NCI-H748 treated with DMSO at 0.1 percent for 48 hours (cell line): ENCODE data around the gene KRTAP12-1.
"Not testable (repeated sequence)": the region's sequence is repeated elsewhere in the genome, so short reads cannot be mapped to it uniquely, and the experiment has no call there.

ENCODE experiments used
- DNase-seq: peaks from one replicate; lab custom pipeline; 2025; lab: John Stamatoyannopoulos, UW

KRTAP12-1 gene

DNA sequence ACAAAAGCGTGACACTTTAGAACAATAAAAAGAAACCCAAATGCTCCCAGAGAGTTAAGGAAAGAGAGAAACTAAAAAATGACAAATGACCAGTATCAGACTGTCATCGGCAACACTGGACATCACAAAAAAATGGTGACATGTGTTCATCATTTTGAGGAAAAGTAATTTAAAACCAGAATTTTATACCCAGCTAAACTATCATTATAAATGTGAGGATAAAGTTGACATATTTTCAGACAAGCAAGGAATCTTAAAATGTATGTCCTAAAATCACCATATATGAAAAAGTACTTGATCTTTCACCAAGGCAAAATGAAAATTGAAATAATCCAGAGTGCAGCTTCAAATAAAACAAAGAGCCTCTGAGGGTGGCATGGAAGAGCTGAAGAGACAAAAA lies 37.1 kb downstream of the KRTAP12-1 start:
- DNase-seq = no peak

DNA sequence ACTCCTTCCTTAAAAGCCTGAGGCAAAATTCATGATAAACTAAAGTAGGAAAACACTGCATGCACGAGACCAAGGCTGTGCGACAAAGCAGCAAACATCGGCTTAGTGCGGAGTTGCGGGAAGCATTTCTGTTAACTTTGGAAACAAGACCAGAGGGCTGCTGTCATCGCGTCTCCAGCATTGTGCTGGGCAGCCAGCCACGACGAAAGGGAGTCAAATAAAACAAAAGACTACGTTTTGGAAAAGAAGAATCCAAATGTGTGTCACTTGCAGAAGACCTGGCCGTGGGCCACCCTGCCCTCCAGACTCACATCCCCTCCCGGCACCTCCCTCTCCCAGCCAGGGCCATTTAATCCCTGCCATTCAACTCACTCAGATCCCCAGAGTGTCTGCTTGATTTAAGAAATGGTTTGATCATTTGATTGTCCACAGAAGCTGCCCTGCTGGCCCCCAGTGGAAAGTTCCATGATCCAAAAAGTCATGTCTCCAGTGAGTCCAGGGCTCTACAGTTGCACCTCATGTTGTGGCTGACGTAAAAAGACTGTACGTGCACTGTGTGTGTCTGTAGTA lies 38.1 kb downstream of the KRTAP12-1 start:
- no peak for DNase-seq

DNA sequence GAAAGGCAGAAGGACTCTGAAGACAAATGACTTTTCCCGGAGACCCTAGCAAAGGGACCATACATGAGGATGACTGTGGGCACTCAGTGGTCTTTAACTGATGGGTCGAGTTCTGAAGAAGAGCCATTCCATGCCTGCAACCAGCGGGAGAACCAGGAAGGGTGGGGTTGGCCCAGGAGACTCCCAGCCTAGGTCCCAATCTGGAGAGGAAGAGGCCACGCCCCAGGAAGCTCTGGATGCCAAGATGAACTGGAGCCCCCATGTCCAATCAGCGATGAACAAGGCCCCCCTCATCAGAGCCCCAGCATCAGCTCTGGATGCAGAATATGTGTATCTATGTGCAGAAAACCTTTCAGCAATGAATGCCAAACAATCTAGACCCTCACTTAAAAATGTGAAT lies 41.2 kb downstream of the KRTAP12-1 start:
- no peak for DNase-seq

GRCh38 chr21:44639331-44639655 lies 42.7 kb downstream of the KRTAP12-1 start:
- no peak for DNase-seq

DNA sequence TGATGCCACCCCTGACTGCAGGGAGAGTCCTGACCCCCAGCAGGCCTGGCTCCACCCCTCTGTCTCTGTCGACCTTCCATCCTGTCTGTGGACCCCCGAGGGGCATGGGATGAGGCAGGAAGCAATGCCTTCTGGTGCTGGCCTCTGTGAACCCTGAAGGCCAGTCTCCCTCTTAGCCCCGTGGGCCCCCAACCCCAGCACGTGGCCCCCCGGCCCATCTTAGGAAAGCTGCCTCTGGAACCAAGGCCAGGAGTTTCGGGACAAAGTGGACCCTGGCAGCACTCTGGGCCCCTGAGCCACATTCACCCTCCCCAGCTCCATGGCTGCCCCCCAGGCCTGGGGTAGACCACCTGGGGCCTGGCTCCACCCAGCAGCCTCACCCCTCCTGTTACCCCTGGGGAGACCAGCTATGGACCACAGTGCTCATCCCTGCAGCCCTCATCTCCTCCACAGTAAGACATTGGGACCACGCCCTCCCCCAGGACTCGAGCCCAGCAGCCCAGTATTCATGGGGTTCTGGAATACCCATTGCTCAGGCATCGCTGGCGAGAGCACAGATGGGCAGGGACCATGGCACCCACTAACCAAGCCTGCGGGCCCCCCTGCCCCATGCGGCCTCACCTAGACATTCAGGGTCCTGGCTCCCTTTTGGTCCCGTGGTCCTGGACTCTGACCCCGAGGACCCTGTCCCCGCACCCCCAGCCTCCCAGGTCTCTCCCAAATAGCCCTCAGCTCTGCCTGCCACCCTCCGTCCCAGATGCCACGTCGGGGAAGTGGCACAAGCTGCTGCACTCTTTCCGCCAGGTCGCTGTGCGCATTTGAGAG lies 43.2 kb downstream of the KRTAP12-1 start:
- not testable (repeated sequence) for DNase-seq

- DNase-seq = not testable (repeated sequence)
Observed at GRCh38 chr21:44637851-44638348, 44.1 kb downstream of the KRTAP12-1 start.

DNA sequence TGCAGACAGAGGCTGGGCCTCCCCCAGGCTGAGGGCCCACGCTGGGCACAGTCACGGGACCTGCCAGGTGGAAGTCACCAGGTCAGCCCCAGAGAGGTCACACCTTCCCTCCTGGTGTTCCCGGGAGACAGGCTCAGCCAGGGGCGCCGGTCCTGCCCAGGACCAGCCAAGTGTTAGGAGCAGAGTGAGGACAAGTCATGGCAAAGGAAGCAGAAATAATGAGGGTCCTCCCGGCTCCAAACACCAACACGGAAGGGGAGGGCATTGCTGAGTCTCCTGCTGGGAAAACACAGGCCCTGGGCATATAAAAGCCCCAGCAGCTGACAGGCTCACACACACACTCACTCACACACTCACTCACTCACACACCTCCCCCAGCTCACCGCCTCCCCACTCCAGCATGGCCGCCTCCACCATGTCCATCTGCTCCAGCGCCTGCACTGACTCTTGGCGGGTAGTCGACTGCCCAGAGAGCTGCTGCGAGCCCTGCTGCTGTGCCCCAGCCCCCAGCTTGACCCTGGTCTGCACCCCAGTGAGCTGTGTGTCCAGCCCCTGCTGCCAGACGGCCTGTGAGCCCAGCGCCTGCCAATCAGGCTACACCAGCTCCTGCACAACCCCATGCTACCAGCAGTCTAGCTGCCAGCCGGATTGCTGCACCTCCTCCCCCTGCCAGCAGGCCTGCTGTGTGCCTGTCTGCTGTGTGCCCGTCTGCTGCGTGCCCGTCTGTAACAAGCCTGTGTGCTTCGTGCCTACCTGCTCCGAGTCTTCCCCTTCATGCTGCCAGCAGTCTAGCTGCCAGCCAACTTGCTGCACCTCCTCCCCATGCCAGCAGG lies 44.7 kb downstream of the KRTAP12-1 start, which contains the start of gene KRTAP10-10:
Gene KRTAP10-10, plus strand, starts transcription at position 339 of the 833 bp plus-strand sequence. Its CDS starts 62 bp downstream, at position 401.
- no peak for DNase-seq

DNA sequence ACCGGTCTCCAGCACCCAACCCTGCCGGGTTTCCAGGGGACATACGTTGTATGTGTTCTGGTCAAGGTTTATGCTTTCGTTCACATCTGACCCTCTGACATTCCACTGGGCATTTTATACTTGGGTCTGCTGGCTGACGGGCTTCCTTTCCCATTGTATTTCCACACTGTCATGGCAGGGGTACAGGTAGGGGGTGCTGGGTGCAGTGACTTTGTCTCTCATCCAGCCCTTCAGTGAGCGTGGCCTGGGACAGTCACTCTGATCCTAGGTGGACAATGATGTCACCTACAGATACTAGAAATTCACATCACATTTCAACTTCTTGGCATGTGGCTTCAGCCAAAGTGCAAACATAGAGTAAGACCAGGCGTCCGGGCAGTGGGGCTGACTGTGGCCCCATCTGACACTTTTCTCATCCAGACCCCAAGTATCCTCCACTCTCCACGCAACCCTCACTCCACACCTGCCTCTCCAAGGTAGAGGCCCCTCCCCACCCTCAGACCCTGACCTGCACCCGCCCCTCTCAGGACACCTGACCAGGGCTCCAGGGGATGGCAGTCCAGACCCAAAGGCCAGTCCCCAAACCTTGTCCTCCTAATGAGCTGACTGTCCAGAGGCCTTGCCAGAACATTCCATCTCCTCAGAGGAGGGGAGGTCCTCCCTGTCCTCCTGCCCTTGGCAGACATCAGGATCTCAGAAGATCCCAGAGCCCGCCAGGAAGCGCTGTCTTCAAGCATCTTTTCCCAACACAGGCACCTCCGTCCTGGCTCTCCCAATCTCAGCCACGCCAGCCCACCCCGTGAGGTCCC lies 45.5 kb downstream of the KRTAP12-1 start:
- DNase-seq = no peak

- no peak for DNase-seq
Observed at GRCh38 chr21:44632067-44632466, 49.9 kb downstream of the KRTAP12-1 start.
